SK-N-SH (cell line): ENCODE data around the gene HOXA5. TPM values are rescaled to one million over a fixed set of nuclear protein-coding genes. Genes with fewer than 3 reads are reported as not detected.

Experiments used
- CTCF ChIA-PET: fragments of 300-600, 350-600 bp; formaldehyde crosslinking; extraction: SDS; loops from one replicate; lab custom pipeline; 2021; lab: Yijun Ruan, JAX
- POLR2A ChIA-PET: fragments of 350-600 bp; sonication (Branson Sonifier 250); formaldehyde crosslinking; extraction: SDS; loops from one replicate; lab custom pipeline; 2020; ENCODE audit warnings: antibody characterized with exemption, inconsistent platforms; lab: Yijun Ruan, JAX
- DNase-seq: peaks from one replicate; pipeline ENCODE4 v3.0.0; 2012
- H2AFZ ChIP-seq: fragments of 200-600 bp; sonication (generic); 2 replicates; pipeline ENCODE4 v1.8.1; 2016; ENCODE audit warnings: antibody characterized with exemption, mild to moderate bottlenecking, low read depth
- H3F3A ChIP-seq: fragments of 200-600 bp; sonication (generic); replicated peaks from 2 replicates; pipeline ENCODE3; 2016; ENCODE audit warnings: antibody characterized with exemption, mild to moderate bottlenecking; ENCODE audit not compliant: insufficient read depth
- H3K27ac ChIP-seq, 2 experiments: fragments of 200-500 bp in 1 of 2; fragments of 200-600 bp in 1 of 2; sonication (Bioruptor generic) in 1 of 2; sonication (generic), shearing (Covaris generic) in 1 of 2; 2 replicates each; pipeline versions ENCODE4 v1.5.1 to v1.6.1; 2014 to 2016; ENCODE audit warnings: low read depth in 2 of 2, inconsistent platforms in 1 of 2, low read length in 1 of 2, mild to moderate bottlenecking in 1 of 2, mixed read lengths in 1 of 2
- H3K27me3 ChIP-seq: fragments of 200-600 bp; sonication (generic), shearing (Covaris generic); 2 replicates; pipeline ENCODE4 v1.6.1; 2016; ENCODE audit warnings: mixed run types; ENCODE audit not compliant: insufficient read depth
- H3K36me3 ChIP-seq, 2 experiments: fragments of 200-500 bp in 1 of 2; fragments of 200-600 bp in 1 of 2; sonication (Bioruptor generic) in 1 of 2; sonication (generic) in 1 of 2; replicated peaks in 1 of 2; 2 replicates each; pipeline versions ENCODE3 to v1.5.1; 2014 to 2016; ENCODE audit warnings: low read length in 1 of 2, mild to moderate bottlenecking in 1 of 2; ENCODE audit not compliant: insufficient read depth in 2 of 2, control insufficient read depth in 1 of 2
- H3K4me1 ChIP-seq, 2 experiments: fragments of 200-500 bp in 1 of 2; fragments of 200-600 bp in 1 of 2; sonication (Bioruptor generic) in 1 of 2; sonication (generic), shearing (Covaris generic) in 1 of 2; 2 replicates each; pipeline versions ENCODE4 v1.5.1 to v1.6.1; 2014 to 2016; ENCODE audit warnings: low read depth in 1 of 2, low read length in 1 of 2, mixed run types in 1 of 2; ENCODE audit not compliant: insufficient read depth in 2 of 2, control insufficient read depth in 1 of 2
- H3K4me2 ChIP-seq: fragments of 200-600 bp; sonication (generic), shearing (Covaris generic); 2 replicates; pipeline ENCODE4 v1.6.1; 2017; ENCODE audit warnings: mixed run types
- H3K4me3 ChIP-seq, 2 experiments: fragments of 200-500 bp in 1 of 2; fragments of 200-600 bp in 1 of 2; sonication (Bioruptor generic) in 1 of 2; sonication (generic), shearing (Covaris generic) in 1 of 2; 2 replicates each; pipeline versions ENCODE4 v1.5.1 to v1.8.1; 2014 to 2016; ENCODE audit warnings: low read depth in 2 of 2, inconsistent platforms in 1 of 2, low read length in 1 of 2, mild to moderate bottlenecking in 1 of 2, mixed read lengths in 1 of 2, moderate library complexity in 1 of 2
- H3K79me2 ChIP-seq: fragments of 200-600 bp; sonication (generic); 2 replicates; pipeline ENCODE4 v1.8.1; 2017; ENCODE audit warnings: mild to moderate bottlenecking; ENCODE audit not compliant: insufficient read depth
- H3K9ac ChIP-seq: fragments of 200-600 bp; sonication (generic); 2 replicates; pipeline ENCODE4 v1.6.1; 2017; ENCODE audit warnings: mixed run types
- H3K9me2 ChIP-seq: fragments of 200-600 bp; sonication (generic); 2 replicates; pipeline ENCODE4 v1.6.1; 2017; ENCODE audit warnings: mixed run types
- H3K9me3 ChIP-seq: fragments of 200-600 bp; sonication (generic); 2 replicates; pipeline ENCODE4 v1.6.1; 2017; ENCODE audit warnings: mixed run types, mild to moderate bottlenecking, moderate library complexity
- H4K20me1 ChIP-seq: fragments of 200-600 bp; sonication (generic); 2 replicates; pipeline ENCODE4 v1.6.1; 2017; ENCODE audit warnings: mild to moderate bottlenecking, mixed run types; ENCODE audit not compliant: insufficient read depth
- CTCF ChIP-seq: fragments of 200-600 bp; sonication (generic); IDR thresholded peaks from 2 replicates; pipeline ENCODE4 v1.6.1; 2017; ENCODE audit warnings: antibody characterized with exemption, mild to moderate bottlenecking, moderate library complexity
- EP300 ChIP-seq, 2 experiments: IDR thresholded peaks; 2 replicates each; pipeline versions ENCODE4 v1.4.0 to v1.6.1; 2012; ENCODE audit warnings: borderline replicate concordance in 1 of 2, low read depth in 1 of 2, low read length in 1 of 2
- EZH2phosphoT487 ChIP-seq: fragments of 200-600 bp; sonication (generic); IDR thresholded peaks from 2 replicates; pipeline ENCODE4 v1.6.1; 2017; ENCODE audit warnings: low read depth, mixed run types, mild to moderate bottlenecking, antibody characterized with exemption, moderate library complexity, borderline replicate concordance
- FOXJ3 ChIP-seq: sonication (generic); formaldehyde crosslinking; IDR thresholded peaks from 2 replicates; pipeline ENCODE4 v1.5.1; 2020; ENCODE audit warnings: mild to moderate bottlenecking, missing genetic modification reagents
- GABPA ChIP-seq: IDR thresholded peaks from 2 replicates; pipeline ENCODE4 v1.4.0; 2012; ENCODE audit warnings: low read depth, mild to moderate bottlenecking
- IRF3 ChIP-seq: fragments of 150-350 bp; IDR thresholded peaks from 2 replicates; pipeline ENCODE4 v1.6.1; 2016; ENCODE audit warnings: mild to moderate bottlenecking, low read depth, low read length
- JUND ChIP-seq: IDR thresholded peaks from 2 replicates; pipeline ENCODE4 v1.4.0; 2012
- NFIC ChIP-seq: IDR thresholded peaks from 2 replicates; pipeline ENCODE4 v1.4.0; 2012; ENCODE audit warnings: borderline replicate concordance
- NRF1 ChIP-seq: IDR thresholded peaks from 2 replicates; pipeline ENCODE4 v1.6.1; 2012; ENCODE audit warnings: low read depth, mild to moderate bottlenecking, low read length
- POLR2AphosphoS5 ChIP-seq: IDR thresholded peaks from 2 replicates; pipeline ENCODE4 v1.6.1; 2012; ENCODE audit warnings: low read depth, low read length
- RFX5 ChIP-seq: IDR thresholded peaks from 2 replicates; pipeline ENCODE4 v1.6.1; 2012; ENCODE audit warnings: mild to moderate bottlenecking, improper control_type of control experiment, low read length
- SMC3 ChIP-seq: IDR thresholded peaks from 2 replicates; pipeline ENCODE4 v1.6.1; 2012; ENCODE audit warnings: low read depth, low read length, improper control_type of control experiment
- TAF1 ChIP-seq: IDR thresholded peaks from 2 replicates; pipeline ENCODE4 v1.6.1; 2012; ENCODE audit warnings: low read depth, mild to moderate bottlenecking, low read length, moderate library complexity, borderline replicate concordance
- TEAD4 ChIP-seq: IDR thresholded peaks from 2 replicates; pipeline ENCODE4 v1.4.0; 2012; ENCODE audit warnings: mild to moderate bottlenecking, borderline replicate concordance; ENCODE audit not compliant: insufficient read depth
- YY1 ChIP-seq: IDR thresholded peaks from 2 replicates; pipeline ENCODE4 v1.4.0; 2012; ENCODE audit warnings: low read depth, mild to moderate bottlenecking
- WGBS: methylation state at CpG from one replicate; pipeline ENCODE4 v1.1.6; 2017; ENCODE audit warnings: low lambda C conversion rate; 5-methylcytosine and 5-hydroxymethylcytosine counted together
- polyA plus RNA-seq, 3 experiments: library from polyadenylated mRNA; depleted of rRNA; stranded (reverse); fragments of >200 nt; gene quantifications; 2 replicates each; pipeline ENCODE4 v1.2.3, GENCODE V29; 2012
- TF ChIP-seq, protein P1 (sequence below): IDR thresholded peaks from 2 replicates; pipeline ENCODE4 v1.6.1; 2012; ENCODE audit warnings: mild to moderate bottlenecking, low read depth, low read length, moderate library complexity

Gene HOXA5
- polyA plus RNA-seq, 1 of the 3 experiments (the other 2 are of a cell fraction), result not detected

GRCh38 chr7:27179503-27180430 is 36.3 kb upstream of the HOXA5 start:
- Histone ChIP-seq H3K9me3 (no peaks in the 10 kb centered on the region), H3K4me3 (peak overlapping the region; percentile 5 to 36; a peak in 2 of 4 replicates), H3K79me2 (no peaks in the 10 kb centered on the region), H3K4me2 (peak overlapping the region; percentile 56), H3K36me3 (no peaks in the 10 kb centered on the region), H4K20me1 (no peaks in the 10 kb centered on the region)
- CTCF ChIA-PET, result interaction anchor here (0.6 to 12.3 kb wide), 72 partner anchors 10 to 1325 kb away, joined by 3 to 205 read pairs (median 3); partner anchors contain the start of genes EVX1, HOXA11, HOXA13 and HOXA3
- TF ChIP-seq NRF1 (no peak), EZH2phosphoT487 (peak; percentile 91), RFX5 (no peak), EP300 (IDR thresholded peaks at IDR 0.05; ENCODE audit: borderline replicate concordance in 1 of 2, low read depth in 1 of 2, low read length in 1 of 2) (no peak), TEAD4 (no peak), IRF3 (no peak), CTCF (peak; percentile 100), SMC3 (peak; percentile 37)
- TF ChIP-seq, all 33 proteins: peak for 3
- Histone ChIP-seq H3F3A (no peaks in the 10 kb centered on the region), H3K27ac (no peak overlapping the region), H2AFZ (no peak overlapping the region), H3K27me3 (peaks cover 97% of the 10 kb centered on the region), H3K9me2 (no peaks in the 10 kb centered on the region), H3K4me1 (peaks cover 4 to 10% of the 10 kb centered on the region in 2 experiments; a peak in 1 of 4 replicates), H3K9ac (no peak overlapping the region)
- POLR2A ChIA-PET, result interaction anchor here (0.7 kb wide), 1 partner anchor 753 kb away, joined by 3 read pairs; no protein-coding TSS in a partner anchor
- WGBS, result 10% methylated on average over 48 of the region's 56 CpGs
- DNase-seq, result peak; percentile 93

GRCh38 chr7:27179030-27179429 is 35.5 kb upstream of the HOXA5 start:
- Histone ChIP-seq H3K36me3 (no peaks in the 10 kb centered on the region), H3K4me3 (no peak overlapping the region), H3K27ac (no peak overlapping the region), H3K27me3 (peaks cover 97% of the 10 kb centered on the region), H3F3A (no peaks in the 10 kb centered on the region), H3K9me3 (no peaks in the 10 kb centered on the region), H3K9ac (no peak overlapping the region), H4K20me1 (no peaks in the 10 kb centered on the region), H3K79me2 (no peaks in the 10 kb centered on the region), H3K9me2 (no peaks in the 10 kb centered on the region), H2AFZ (no peak overlapping the region), H3K4me2 (no peak overlapping the region; the same call in 1 of the 2 replicates), H3K4me1 (peaks cover 3 to 7% of the 10 kb centered on the region in 2 experiments; a peak in 1 of 4 replicates)
- DNase-seq, result no peak
- CTCF ChIA-PET, result interaction anchor here (0.6 to 12.3 kb wide), 51 partner anchors 11 to 1324 kb away, joined by 3 to 205 read pairs (median 4); partner anchors contain the start of genes EVX1, HOXA11, HOXA13 and HOXA3
- POLR2A ChIA-PET, result no interaction called here
- 39% methylated on average over 14 of the region's 14 CpGs for WGBS
- TF ChIP-seq EP300 (IDR thresholded peaks at IDR 0.05; ENCODE audit: borderline replicate concordance in 1 of 2, low read depth in 1 of 2, low read length in 1 of 2) (no peak), FOXJ3 (CRISPR knock-in tag) (no peak), EZH2phosphoT487 (no peak), POLR2AphosphoS5 (no peak), YY1 (no peak), GABPA (no peak), TAF1 (no peak), RFX5 (no peak), NFIC (no peak), SMC3 (no peak), IRF3 (no peak), JUND (no peak)
- TF ChIP-seq, protein P1, sequence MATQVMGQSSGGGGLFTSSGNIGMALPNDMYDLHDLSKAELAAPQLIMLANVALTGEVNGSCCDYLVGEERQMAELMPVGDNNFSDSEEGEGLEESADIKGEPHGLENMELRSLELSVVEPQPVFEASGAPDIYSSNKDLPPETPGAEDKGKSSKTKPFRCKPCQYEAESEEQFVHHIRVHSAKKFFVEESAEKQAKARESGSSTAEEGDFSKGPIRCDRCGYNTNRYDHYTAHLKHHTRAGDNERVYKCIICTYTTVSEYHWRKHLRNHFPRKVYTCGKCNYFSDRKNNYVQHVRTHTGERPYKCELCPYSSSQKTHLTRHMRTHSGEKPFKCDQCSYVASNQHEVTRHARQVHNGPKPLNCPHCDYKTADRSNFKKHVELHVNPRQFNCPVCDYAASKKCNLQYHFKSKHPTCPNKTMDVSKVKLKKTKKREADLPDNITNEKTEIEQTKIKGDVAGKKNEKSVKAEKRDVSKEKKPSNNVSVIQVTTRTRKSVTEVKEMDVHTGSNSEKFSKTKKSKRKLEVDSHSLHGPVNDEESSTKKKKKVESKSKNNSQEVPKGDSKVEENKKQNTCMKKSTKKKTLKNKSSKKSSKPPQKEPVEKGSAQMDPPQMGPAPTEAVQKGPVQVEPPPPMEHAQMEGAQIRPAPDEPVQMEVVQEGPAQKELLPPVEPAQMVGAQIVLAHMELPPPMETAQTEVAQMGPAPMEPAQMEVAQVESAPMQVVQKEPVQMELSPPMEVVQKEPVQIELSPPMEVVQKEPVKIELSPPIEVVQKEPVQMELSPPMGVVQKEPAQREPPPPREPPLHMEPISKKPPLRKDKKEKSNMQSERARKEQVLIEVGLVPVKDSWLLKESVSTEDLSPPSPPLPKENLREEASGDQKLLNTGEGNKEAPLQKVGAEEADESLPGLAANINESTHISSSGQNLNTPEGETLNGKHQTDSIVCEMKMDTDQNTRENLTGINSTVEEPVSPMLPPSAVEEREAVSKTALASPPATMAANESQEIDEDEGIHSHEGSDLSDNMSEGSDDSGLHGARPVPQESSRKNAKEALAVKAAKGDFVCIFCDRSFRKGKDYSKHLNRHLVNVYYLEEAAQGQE, result no peak
